Activated T-helper 1 cell treated with anti-CD3 and anti-CD28 coated beads, Interleukin-12 subunit alpha, Interleukin-12 subunit beta, Interleukin-2, Interleukin-4 antibody, amounts not matched to agents 30 ng/mL and 10 ng/mL and 1 ng/mL, durations not matched to agents 14 hours and 24 hours and 36 hours (primary cell): Measurements from ENCODE around the gene MAPK11. TPM values are rescaled to one million over a fixed set of nuclear protein-coding genes. Genes with fewer than 3 reads are reported as not detected.
"Not testable (repeated sequence)": the region's sequence is repeated elsewhere in the genome, so short reads cannot be mapped to it uniquely, and the experiment has no call there.

ENCODE experiments used
- DNase-seq: peaks from one replicate; pipeline ENCODE4 v3.0.0; 2021; ENCODE audit warnings: low spot score
- H3K27ac Mint-ChIP-seq: one replicate; pipeline ENCODE4 v1.8.0; 2021; ENCODE audit warnings: mild to moderate bottlenecking, mixed read lengths
- H3K27me3 Mint-ChIP-seq: one replicate; pipeline ENCODE4 v1.8.0; 2022; ENCODE audit warnings: mild to moderate bottlenecking, moderate library complexity, mixed read lengths; ENCODE audit not compliant: insufficient read depth
- H3K36me3 Mint-ChIP-seq: one replicate; pipeline ENCODE4 v1.8.0; 2021; ENCODE audit warnings: low read depth, mixed read lengths
- H3K4me1 Mint-ChIP-seq: one replicate; pipeline ENCODE4 v1.8.0; 2021; ENCODE audit warnings: low read depth, mixed read lengths
- H3K4me3 Mint-ChIP-seq: one replicate; pipeline ENCODE4 v1.8.0; 2021; ENCODE audit warnings: mild to moderate bottlenecking, moderate library complexity, mixed read lengths
- H3K9me3 Mint-ChIP-seq: one replicate; pipeline ENCODE4 v1.8.0; 2021; ENCODE audit warnings: mixed read lengths
- intact Hi-C: fragments of 100-400 bp; cut with micrococcal nuclease; formaldehyde crosslinking; loops from one replicate; pipeline ENCODE4 v1.15.1; 2024
- total RNA-seq: library from RNA; stranded (reverse); gene quantifications from 2 replicates; pipeline ENCODE4 v1.2.3, GENCODE V29; 2022

MAPK11 gene
- total RNA-seq, 1 donor from 2014 or later, result 28.9 TPM

- H3K27ac Mint-ChIP-seq, result no peak overlapping the region
- peaks cover 6% of the 10 kb centered on the region for H3K4me1 Mint-ChIP-seq
- H3K9me3 Mint-ChIP-seq, result no peaks in the 10 kb centered on the region
- no peaks in the 10 kb centered on the region for H3K36me3 Mint-ChIP-seq
- peaks cover 8% of the 10 kb centered on the region for H3K27me3 Mint-ChIP-seq
- H3K4me3 Mint-ChIP-seq, result no peak overlapping the region
- intact Hi-C loops, result loop anchor here (1.0 kb wide), 1 partner anchor 68 kb away; no protein-coding TSS in a partner anchor
- no peak for DNase-seq
These were observed 4.6 kb upstream of the MAPK11 start for GRCh38 chr22:50274771-50275170.

GRCh38 chr22:50274311-50274710 is 4.1 kb upstream of the MAPK11 start:
- H3K4me1 Mint-ChIP-seq, result peaks cover 6% of the 10 kb centered on the region
- intact Hi-C loops, result loop anchor here (1.0 kb wide), 1 partner anchor 68 kb away; no protein-coding TSS in a partner anchor
- peaks cover 8% of the 10 kb centered on the region for H3K27me3 Mint-ChIP-seq
- H3K36me3 Mint-ChIP-seq, result no peaks in the 10 kb centered on the region
- H3K4me3 Mint-ChIP-seq, result peak overlapping the region; percentile 68
- no peak overlapping the region for H3K27ac Mint-ChIP-seq
- no peaks in the 10 kb centered on the region for H3K9me3 Mint-ChIP-seq
- no peak for DNase-seq

DNA sequence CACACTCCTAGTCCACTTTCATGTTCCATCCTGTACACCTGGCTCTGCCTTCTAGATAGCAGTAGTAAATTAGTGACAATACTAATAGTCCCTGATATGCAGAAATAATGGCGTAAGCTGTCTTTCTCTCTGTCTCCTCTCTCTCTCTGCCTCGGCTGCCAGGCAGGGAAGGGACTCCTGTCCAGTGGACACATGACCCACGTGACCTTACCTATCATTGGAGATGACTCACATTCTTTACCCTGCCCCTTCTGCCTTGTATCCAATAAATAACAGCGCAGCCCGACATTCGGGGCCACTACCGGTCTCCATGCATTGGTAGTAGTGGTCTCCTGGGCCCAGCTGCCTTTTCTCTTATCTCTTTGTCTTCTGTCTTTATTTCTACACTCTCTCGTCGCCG is 3.6 kb upstream of the MAPK11 start:
- intact Hi-C loops, result loop anchor here (1.0 kb wide), 1 partner anchor 69 kb away; no protein-coding TSS in a partner anchor
- peak overlapping the region; percentile 68 for H3K4me3 Mint-ChIP-seq
- not testable (repeated sequence) for H3K27ac Mint-ChIP-seq, H3K9me3 Mint-ChIP-seq, H3K4me1 Mint-ChIP-seq, H3K36me3 Mint-ChIP-seq, DNase-seq, H3K27me3 Mint-ChIP-seq

- intact Hi-C loops, DNase-seq, H3K27me3 Mint-ChIP-seq, H3K27ac Mint-ChIP-seq, H3K4me3 Mint-ChIP-seq, H3K36me3 Mint-ChIP-seq, H3K4me1 Mint-ChIP-seq, H3K9me3 Mint-ChIP-seq: not testable (repeated sequence)
These were observed 3.2 kb upstream of the MAPK11 start for GRCh38 chr22:50273352-50273751.

GRCh38 chr22:50272044-50272802 is 2.0 kb upstream of the MAPK11 start:
- peaks cover 10% of the 10 kb centered on the region for H3K4me1 Mint-ChIP-seq
- peaks cover 8% of the 10 kb centered on the region for H3K27me3 Mint-ChIP-seq
- H3K4me3 Mint-ChIP-seq, result peak overlapping the region; percentile 45
- intact Hi-C loops, result no loop called here
- H3K36me3 Mint-ChIP-seq, result no peaks in the 10 kb centered on the region
- no peaks in the 10 kb centered on the region for H3K9me3 Mint-ChIP-seq
- no peak overlapping the region for H3K27ac Mint-ChIP-seq
- DNase-seq, result no peak

- H3K9me3 Mint-ChIP-seq, result no peaks in the 10 kb centered on the region
- peaks cover 8% of the 10 kb centered on the region for H3K27me3 Mint-ChIP-seq
- peaks cover 10% of the 10 kb centered on the region for H3K4me1 Mint-ChIP-seq
- no peaks in the 10 kb centered on the region for H3K36me3 Mint-ChIP-seq
- H3K27ac Mint-ChIP-seq, result no peak overlapping the region
- no peak overlapping the region for H3K4me3 Mint-ChIP-seq
- DNase-seq, result peak; percentile 55
- intact Hi-C loops, result loop anchor here (2.0 kb wide), 2 partner anchors 71 to 349 kb away; partner anchors contain the start of gene SELENOO
These were observed 1.4 kb upstream of the MAPK11 start for GRCh38 chr22:50271519-50271970.

DNA sequence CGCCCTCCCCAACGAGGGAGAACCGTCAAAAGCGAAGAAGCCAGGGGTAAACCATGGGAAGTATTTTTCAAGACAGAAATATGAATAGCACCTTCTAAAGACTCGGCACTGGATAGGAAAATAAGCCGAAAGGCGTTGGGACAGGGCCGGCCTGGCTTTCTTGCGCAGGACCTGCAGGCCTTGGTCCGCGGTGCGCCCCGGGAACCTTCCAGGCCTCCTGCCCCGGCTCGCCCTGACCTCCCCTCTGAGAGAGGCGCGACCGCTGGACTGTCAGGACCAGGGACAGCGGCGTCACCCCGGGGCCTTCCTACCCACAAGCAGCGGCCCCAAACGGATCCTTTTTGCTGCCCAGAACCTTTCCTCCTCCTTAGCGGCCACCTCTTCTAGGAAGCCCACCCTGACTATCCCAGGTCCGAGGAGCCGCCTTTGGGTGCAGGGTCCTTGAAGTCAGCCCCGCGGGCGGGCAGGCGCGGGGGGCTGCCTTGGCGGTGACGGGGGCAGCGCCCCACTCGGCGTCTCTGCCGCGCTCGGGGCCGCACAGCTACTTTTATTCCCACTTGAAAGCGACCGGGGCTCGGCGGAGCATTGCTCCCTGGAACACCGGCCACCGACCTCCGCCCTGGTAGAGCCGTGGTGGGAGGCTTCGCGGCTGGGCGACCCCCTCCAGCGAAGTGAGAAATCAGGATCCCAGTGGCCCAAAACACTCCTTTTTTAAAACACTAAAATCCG is 650 bp upstream of the MAPK11 start:
- Mint-ChIP-seq H3K4me3 (peak overlapping the region; percentile 77), H3K9me3 (no peaks in the 10 kb centered on the region), H3K4me1 (peaks cover 10% of the 10 kb centered on the region), H3K27me3 (peaks cover 8% of the 10 kb centered on the region), H3K27ac (no peak overlapping the region), H3K36me3 (no peaks in the 10 kb centered on the region)
- intact Hi-C loops, result loop anchor here (1.0 to 2.0 kb wide), 6 partner anchors 20 to 350 kb away; partner anchors contain the start of genes HDAC10, SELENOO and TUBGCP6
- peak; percentile 69 for DNase-seq

DNA sequence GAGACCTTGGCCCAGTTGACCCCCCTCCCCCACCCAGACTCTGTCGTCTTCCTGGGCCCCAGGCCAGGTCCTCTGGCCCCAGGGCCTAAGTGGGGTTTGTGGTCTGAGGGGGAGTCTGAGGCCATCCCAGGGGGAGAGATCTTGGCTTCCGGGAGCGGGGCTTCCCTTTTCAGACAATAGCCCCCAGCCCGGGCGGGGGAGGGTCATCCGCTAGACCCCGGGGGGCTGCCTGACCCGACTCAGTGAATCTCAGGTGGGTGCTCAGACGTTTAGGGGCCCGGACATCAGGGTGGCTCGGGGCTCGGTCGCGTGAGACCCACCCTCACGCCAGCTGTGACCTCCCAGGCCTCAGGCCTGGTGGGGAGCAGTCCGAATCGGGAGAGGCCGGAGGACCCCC is 609 bp downstream of the MAPK11 start:
- no peak for DNase-seq
- intact Hi-C loops, result no loop called here
- Mint-ChIP-seq H3K27me3 (peaks cover 8% of the 10 kb centered on the region), H3K4me3 (peak overlapping the region; percentile 76), H3K4me1 (peaks cover 10% of the 10 kb centered on the region), H3K27ac (peak overlapping the region; percentile 40), H3K36me3 (peaks cover 4% of the 10 kb centered on the region), H3K9me3 (no peaks in the 10 kb centered on the region)

DNA sequence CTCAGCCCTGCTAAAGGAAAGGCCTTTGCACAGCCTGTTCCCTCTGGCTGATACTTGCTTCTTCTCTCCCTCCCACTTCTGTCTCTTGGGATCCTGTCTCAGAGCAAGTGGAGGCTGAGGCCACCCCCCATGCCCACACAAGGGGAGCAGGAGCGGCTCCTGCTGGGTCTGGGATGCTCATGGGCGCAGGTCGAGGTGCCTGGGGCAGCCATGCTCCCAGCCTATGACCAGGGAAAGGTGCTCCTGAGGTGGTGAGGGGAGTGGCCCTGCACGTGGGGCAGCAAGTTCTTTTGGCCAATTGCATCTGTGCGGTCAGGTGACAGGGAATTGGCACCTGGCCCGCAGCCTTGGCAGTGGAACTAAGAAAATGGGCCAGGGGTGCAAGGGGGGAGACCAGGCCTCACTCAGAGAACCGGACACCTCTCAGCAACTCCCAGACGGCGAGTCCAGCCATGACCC is 1.5 kb downstream of the MAPK11 start:
- Mint-ChIP-seq H3K27ac (no peak overlapping the region), H3K4me3 (peak overlapping the region; percentile 45), H3K4me1 (peaks cover 4% of the 10 kb centered on the region), H3K36me3 (peaks cover 4% of the 10 kb centered on the region), H3K27me3 (peaks cover 8% of the 10 kb centered on the region), H3K9me3 (no peaks in the 10 kb centered on the region)
- intact Hi-C loops, result no loop called here
- DNase-seq, result no peak

DNA sequence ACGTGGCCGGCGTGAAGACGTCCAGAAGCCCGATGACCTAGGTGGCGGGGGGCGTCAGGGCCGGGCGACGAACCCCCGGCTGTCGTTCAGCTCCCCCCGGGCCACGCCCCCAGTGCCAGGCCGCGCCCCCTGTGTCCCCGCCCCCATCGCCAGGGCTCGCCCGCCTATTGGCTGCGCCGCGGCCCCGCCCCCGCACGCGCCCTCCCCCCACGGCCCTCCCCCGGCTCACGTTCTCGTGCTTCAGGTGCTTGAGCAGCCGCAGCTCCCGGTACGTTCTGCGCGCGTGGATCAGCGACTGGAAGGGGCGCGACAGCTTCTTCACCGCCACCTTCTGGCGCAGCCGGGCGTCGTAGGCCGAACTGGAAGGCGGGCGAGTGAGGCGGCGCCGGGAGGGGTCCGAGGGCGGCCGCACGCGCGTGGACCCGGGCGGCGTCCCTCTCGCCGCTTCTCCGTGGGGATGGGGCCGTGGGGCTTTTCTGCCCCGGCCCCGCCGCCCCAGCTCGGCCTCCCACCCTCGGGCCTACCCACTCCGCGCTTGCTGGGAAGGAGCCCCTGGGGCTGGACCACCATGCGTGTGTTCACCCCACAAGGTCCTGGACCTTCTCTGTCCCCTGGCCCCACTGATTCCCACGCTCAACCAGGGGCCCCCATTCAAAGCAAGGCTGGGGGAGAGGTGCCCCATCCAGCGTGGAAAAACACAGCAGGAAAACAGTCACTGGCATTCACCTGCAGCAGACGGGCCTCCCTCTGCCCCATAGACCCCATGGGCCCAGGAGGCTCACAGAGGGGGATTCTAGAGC is 2.4 kb downstream of the MAPK11 start:
- Mint-ChIP-seq H3K9me3 (no peaks in the 10 kb centered on the region), H3K4me1 (peaks cover 4% of the 10 kb centered on the region), H3K27ac (no peak overlapping the region), H3K36me3 (peaks cover 4% of the 10 kb centered on the region), H3K4me3 (peak overlapping the region; percentile 45), H3K27me3 (peaks cover 5% of the 10 kb centered on the region)
- intact Hi-C loops, result no loop called here
- peak; percentile 45 for DNase-seq

DNA sequence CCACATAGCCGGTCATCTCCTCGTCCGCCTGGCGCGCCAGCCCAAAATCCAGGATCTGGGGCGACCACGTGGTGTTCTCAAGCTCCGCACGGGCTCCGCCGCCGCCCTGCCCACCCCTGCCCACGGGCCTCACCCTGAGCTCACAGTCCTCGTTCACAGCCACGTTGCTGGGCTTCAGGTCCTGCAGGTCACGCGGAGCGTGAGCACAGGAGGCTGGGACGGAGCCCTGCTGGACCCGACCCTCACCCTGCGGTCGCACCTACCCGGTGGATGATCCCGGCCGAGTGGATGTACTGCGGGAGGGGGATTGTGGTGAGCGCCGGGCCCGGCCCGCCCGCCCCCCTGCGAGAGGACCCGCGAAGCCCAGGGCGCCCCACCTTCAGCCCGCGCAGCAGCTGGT is 3.2 kb downstream of the MAPK11 start:
- intact Hi-C loops, result no loop called here
- Mint-ChIP-seq H3K9me3 (no peaks in the 10 kb centered on the region), H3K4me3 (no peak overlapping the region), H3K27ac (no peak overlapping the region), H3K36me3 (peaks cover 4% of the 10 kb centered on the region), H3K27me3 (peaks cover 5% of the 10 kb centered on the region), H3K4me1 (peaks cover 4% of the 10 kb centered on the region)
- DNase-seq, result no peak

DNA sequence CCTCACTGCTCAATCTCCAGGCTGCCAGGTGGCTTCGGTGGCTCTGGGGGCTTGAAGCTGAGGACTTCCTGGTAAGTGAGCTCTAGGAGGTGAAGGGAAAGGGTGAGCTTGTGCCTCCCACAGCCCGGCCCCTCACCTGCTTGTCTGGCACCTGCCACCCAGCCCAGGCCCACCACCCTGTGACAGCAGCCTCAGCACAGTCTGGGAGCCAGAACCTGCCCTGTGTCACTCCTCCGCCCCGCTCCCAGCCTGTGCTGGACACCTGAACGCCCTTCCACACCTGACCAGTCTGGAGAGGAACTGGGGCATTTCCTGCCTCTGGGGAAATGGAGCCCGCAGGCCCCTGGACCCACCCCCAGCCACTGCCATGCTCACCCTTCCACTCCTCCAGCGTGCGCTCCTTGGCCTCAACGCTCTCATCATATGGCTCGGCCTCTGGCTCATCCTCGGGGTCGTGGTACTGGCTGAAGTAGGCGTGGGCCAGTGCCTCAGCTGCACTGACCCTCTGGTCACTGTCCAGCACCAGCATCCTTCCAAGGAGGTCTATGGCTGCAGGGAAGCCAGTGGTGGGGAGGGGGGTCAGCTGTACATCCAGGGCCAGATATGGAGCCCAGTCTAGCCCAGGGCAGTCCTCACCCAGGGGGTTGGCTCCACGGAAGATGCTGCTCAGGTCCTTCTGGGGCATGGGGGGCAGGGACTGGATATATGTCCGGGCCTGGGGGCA is 5.1 kb downstream of the MAPK11 start:
- no peak overlapping the region for H3K4me3 Mint-ChIP-seq
- intact Hi-C loops, result no loop called here
- no peak for DNase-seq
- H3K9me3 Mint-ChIP-seq, result no peaks in the 10 kb centered on the region
- H3K36me3 Mint-ChIP-seq, result peaks cover 4% of the 10 kb centered on the region
- H3K4me1 Mint-ChIP-seq, result peaks cover 4% of the 10 kb centered on the region
- no peak overlapping the region for H3K27ac Mint-ChIP-seq
- peaks cover 6% of the 10 kb centered on the region for H3K27me3 Mint-ChIP-seq
